ENCODE data around the gene GRIA3.

DNA sequence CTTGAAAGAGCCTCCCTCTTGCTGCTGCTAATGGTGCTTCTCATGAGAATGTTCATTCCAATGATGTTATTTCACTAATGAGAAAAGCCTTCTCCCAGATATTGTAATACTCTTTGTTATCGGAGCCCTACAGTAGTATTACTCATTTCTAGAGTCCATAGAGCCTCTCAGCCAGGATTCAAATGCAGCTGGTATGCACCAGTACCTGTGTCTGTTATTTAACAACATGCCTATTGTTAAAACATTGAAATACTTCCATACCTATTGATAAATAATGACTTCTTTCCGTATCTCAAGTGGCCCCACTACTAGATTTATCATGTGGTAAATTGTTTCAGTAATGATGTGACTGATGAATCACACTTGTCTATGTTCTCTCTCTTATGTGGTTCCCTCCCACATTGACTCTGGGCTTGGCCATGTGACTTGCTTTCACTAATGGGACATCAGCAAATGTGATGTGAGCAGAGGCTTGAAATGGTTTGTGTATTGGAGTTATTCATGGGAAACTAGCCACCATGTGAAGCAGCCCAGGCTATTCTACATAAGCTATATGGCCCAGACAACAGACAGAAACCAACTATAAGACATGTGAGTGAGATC is 341.1 kb downstream of the GRIA3 start:
- TF ChIP-seq GATA2 (IDR thresholded peaks at IDR 0.05; ENCODE audit: low read depth, low read length) (no peak), GATA3 (IDR thresholded peaks at IDR 0.05; ENCODE audit: low read depth, low read length) (no peak)

Data from SH-SY5Y (cell line).